Hepatocyte (in vitro differentiated cells): ENCODE results near the gene PALLD. TPM values are rescaled to one million over a fixed set of nuclear protein-coding genes. Genes with fewer than 3 reads are reported as not detected.

Experiments used
- DNase-seq: peaks from one replicate; pipeline ENCODE4 v3.0.0-alpha.2; 2016; ENCODE audit warnings: low spot score
- H2AFZ ChIP-seq: fragments of 200-600 bp; sonication (generic); 2 replicates; pipeline ENCODE4 v1.6.0; 2016; ENCODE audit warnings: antibody characterized with exemption, mild to moderate bottlenecking
- H3K27ac ChIP-seq: fragments of 200-600 bp; sonication (generic); 2 replicates; pipeline ENCODE4 v1.5.1; 2016; ENCODE audit warnings: mild to moderate bottlenecking
- H3K27me3 ChIP-seq: fragments of 200-600 bp; sonication (generic); 2 replicates; pipeline ENCODE4 v1.6.1; 2016
- H3K36me3 ChIP-seq: fragments of 200-600 bp; sonication (generic); replicated peaks from 2 replicates; pipeline ENCODE4 v1.5.1; 2016; ENCODE audit warnings: low read depth; ENCODE audit not compliant: insufficient read depth
- H3K4me1 ChIP-seq: fragments of 200-600 bp; sonication (generic); 2 replicates; pipeline ENCODE4 v1.5.1; 2016; ENCODE audit warnings: mild to moderate bottlenecking, moderate library complexity; ENCODE audit not compliant: insufficient read depth
- H3K4me2 ChIP-seq: fragments of 200-600 bp; sonication (generic); 2 replicates; pipeline ENCODE4 v1.6.0; 2016
- H3K4me3 ChIP-seq: fragments of 200-600 bp; sonication (generic); 2 replicates; pipeline ENCODE4 v1.5.1; 2016; ENCODE audit warnings: mild to moderate bottlenecking
- H3K79me2 ChIP-seq: fragments of 200-600 bp; sonication (generic); 2 replicates; pipeline ENCODE4 v1.6.0; 2017; ENCODE audit warnings: mild to moderate bottlenecking
- H3K9me2 ChIP-seq: fragments of 200-600 bp; sonication (generic); replicated peaks from 2 replicates; pipeline ENCODE4 v1.6.0; 2017; ENCODE audit warnings: mild to moderate bottlenecking; ENCODE audit not compliant: insufficient read depth
- H3K9me3 ChIP-seq: fragments of 200-600 bp; sonication (generic); 2 replicates; pipeline ENCODE4 v1.5.1; 2016; ENCODE audit warnings: low read depth, mild to moderate bottlenecking
- H4K20me1 ChIP-seq: fragments of 200-600 bp; sonication (generic); 2 replicates; pipeline ENCODE4 v1.6.0; 2016; ENCODE audit warnings: mild to moderate bottlenecking; ENCODE audit not compliant: insufficient read depth, poor library complexity, severe bottlenecking
- CTCF ChIP-seq: fragments of 200-600 bp; sonication (generic); IDR thresholded peaks from 2 replicates; pipeline ENCODE4 v1.5.1; 2016; ENCODE audit warnings: antibody characterized with exemption, mild to moderate bottlenecking; ENCODE audit not compliant: poor library complexity
- EZH2 ChIP-seq: fragments of 200-600 bp; sonication (generic); IDR thresholded peaks from 2 replicates; pipeline ENCODE4 v1.6.1; 2016; ENCODE audit warnings: antibody characterized with exemption, mild to moderate bottlenecking, borderline replicate concordance
- EZH2phosphoT487 ChIP-seq: fragments of 200-600 bp; sonication (generic); IDR thresholded peaks from one replicate; pipeline ENCODE4 v1.6.1; 2018; ENCODE audit warnings: antibody characterized with exemption, mild to moderate bottlenecking, low read depth, moderate library complexity; ENCODE audit not compliant: unreplicated experiment, severe bottlenecking
- WGBS: methylation state at CpG from one replicate; pipeline ENCODE4 v1.1.6; 2016; ENCODE audit warnings: low lambda C conversion rate; ENCODE audit errors: missing lambda C conversion rate; 5-methylcytosine and 5-hydroxymethylcytosine counted together
- polyA plus RNA-seq: library from polyadenylated mRNA; unstranded; fragments of >200 nt; fragmentation: Nextera tagmentation; extraction: Ambion mirVana; gene quantifications from 2 replicates; pipeline ENCODE4 v1.2.1, GENCODE V29; 2016
- total RNA-seq: library from RNA; depleted of rRNA; stranded (reverse); fragments of >200 nt; gene quantifications from 2 replicates; pipeline ENCODE4 v1.2.3, GENCODE V29; 2014

Gene PALLD
- total and polyA plus RNA-seq, 2 experiments from 2014 or later: 82.7 to 85.2 TPM

- Histone ChIP-seq H3K4me2 (peak overlapping the region; percentile 85), H2AFZ (no peak overlapping the region), H4K20me1 (no peaks in the 10 kb centered on the region), H3K4me1 (peaks cover 20% of the 10 kb centered on the region), H3K36me3 (no peaks in the 10 kb centered on the region), H3K9me3 (no peaks in the 10 kb centered on the region), H3K4me3 (peak overlapping the region; percentile 73), H3K79me2 (peaks cover 34% of the 10 kb centered on the region), H3K27ac (peak overlapping the region; percentile 77), H3K27me3 (no peaks in the 10 kb centered on the region), H3K9me2 (no peaks in the 10 kb centered on the region)
- TF ChIP-seq CTCF (no peak), EZH2 (no peak), EZH2phosphoT487 (no peak)
- DNase-seq: no peak
- WGBS: 29% methylated on average over 4 of the region's 4 CpGs
Measured at GRCh38 chr4:168633064-168633463, 136.2 kb downstream of the PALLD start.

DNA sequence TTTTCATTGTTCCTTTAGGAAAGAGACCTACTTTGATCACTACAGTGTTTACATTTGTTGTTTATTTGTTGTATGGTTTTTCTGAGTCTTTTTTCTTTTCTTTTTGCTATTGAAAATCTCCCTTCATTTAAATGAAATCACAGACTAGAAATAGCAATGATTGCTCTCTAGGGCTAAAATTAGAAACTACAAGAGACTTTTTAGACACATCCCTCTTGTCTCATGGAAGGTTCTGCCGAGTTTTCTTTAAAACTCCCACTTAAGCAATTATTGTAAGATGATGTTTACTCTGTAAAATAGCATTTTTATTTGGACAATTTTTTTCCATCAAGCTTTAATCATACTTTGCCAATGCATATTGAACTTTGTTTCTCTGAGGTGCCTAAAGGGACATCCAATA is 136.6 kb downstream of the PALLD start:
- no peaks in the 10 kb centered on the region for H3K36me3 ChIP-seq
- H3K4me3 ChIP-seq: peak overlapping the region; percentile 73
- peaks cover 20% of the 10 kb centered on the region for H3K4me1 ChIP-seq
- DNase-seq: no peak
- WGBS: 43% methylated on average over 1 of the region's 1 CpG
- H3K79me2 ChIP-seq: peaks cover 37% of the 10 kb centered on the region
- no peaks in the 10 kb centered on the region for H4K20me1 ChIP-seq
- peak overlapping the region; percentile 77 for H3K27ac ChIP-seq
- no peak overlapping the region for H2AFZ ChIP-seq
- no peaks in the 10 kb centered on the region for H3K9me3 ChIP-seq
- TF ChIP-seq EZH2 (no peak), CTCF (no peak), EZH2phosphoT487 (no peak)
- H3K9me2 ChIP-seq: no peaks in the 10 kb centered on the region
- H3K4me2 ChIP-seq: peak overlapping the region; percentile 85
- no peaks in the 10 kb centered on the region for H3K27me3 ChIP-seq

DNA sequence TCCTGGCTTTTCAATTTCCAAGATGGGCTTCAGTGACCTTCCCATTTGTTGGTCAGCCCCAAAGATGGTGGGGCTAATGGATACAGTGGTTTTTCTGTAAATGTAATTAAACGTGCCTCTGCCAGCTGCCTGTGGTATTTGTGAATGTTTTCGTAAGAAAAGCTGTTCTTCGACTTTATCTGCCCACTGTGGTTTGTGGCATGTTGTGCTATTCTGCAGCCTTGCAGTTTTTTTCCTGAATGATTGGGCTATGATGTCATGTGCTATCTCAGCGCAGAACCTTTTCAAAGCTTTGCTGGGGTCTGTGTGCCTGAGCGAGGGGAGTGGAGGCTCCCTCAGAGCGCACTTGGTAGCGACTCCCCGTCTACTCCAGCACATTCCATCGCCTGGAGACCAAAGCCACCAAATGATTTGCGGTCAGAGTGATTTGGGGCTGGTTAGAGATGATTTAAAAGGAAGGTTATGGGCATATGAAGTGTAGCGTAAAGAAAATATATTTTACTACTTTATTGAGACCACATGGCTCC is 137.5 kb downstream of the PALLD start:
- H2AFZ ChIP-seq: no peak overlapping the region
- H3K36me3 ChIP-seq: no peaks in the 10 kb centered on the region
- H3K9me3 ChIP-seq: no peaks in the 10 kb centered on the region
- DNase-seq: peak; percentile 72
- H3K4me1 ChIP-seq: peaks cover 20% of the 10 kb centered on the region
- H3K4me2 ChIP-seq: peak overlapping the region; percentile 85
- peak overlapping the region; percentile 73 for H3K4me3 ChIP-seq
- TF ChIP-seq CTCF (no peak), EZH2phosphoT487 (no peak), EZH2 (no peak)
- peaks cover 46% of the 10 kb centered on the region for H3K79me2 ChIP-seq
- WGBS: 31% methylated on average over 11 of the region's 11 CpGs
- no peaks in the 10 kb centered on the region for H4K20me1 ChIP-seq
- H3K27ac ChIP-seq: peak overlapping the region; percentile 77
- H3K27me3 ChIP-seq: no peaks in the 10 kb centered on the region
- H3K9me2 ChIP-seq: no peaks in the 10 kb centered on the region
